HG03439 (cell line): ENCODE data around the gene REEP1.

Experiments used
- ATAC-seq: cut with Tn5 transposase; IDR thresholded peaks from one replicate; pipeline ENCODE4 v1.9.1; 2021; ENCODE audit warnings: mild to moderate bottlenecking, moderate library complexity; ENCODE audit not compliant: unreplicated experiment

Gene REEP1

GRCh38 chr2:86308356-86308755 lies 29.1 kb downstream of the REEP1 start:
- ATAC-seq = no peak

GRCh38 chr2:86307431-86307830 lies 30.0 kb downstream of the REEP1 start:
- ATAC-seq = no peak

DNA sequence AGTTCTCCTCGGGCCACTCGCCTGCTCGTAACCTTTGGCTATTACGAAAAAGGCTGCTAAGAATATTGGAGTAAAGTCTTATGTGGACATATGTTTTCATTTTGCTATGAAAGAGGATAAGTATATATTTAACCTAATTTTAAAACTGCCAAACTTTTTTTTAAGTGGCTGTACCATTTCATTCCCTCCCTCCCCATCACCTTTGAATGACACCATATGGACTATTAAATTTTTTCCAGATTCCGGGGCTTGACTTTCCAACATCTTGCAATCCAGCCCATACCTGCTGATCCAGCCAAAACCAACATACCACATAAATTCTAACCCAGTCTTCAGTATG lies 31.5 kb downstream of the REEP1 start:
- ATAC-seq = no peak

DNA sequence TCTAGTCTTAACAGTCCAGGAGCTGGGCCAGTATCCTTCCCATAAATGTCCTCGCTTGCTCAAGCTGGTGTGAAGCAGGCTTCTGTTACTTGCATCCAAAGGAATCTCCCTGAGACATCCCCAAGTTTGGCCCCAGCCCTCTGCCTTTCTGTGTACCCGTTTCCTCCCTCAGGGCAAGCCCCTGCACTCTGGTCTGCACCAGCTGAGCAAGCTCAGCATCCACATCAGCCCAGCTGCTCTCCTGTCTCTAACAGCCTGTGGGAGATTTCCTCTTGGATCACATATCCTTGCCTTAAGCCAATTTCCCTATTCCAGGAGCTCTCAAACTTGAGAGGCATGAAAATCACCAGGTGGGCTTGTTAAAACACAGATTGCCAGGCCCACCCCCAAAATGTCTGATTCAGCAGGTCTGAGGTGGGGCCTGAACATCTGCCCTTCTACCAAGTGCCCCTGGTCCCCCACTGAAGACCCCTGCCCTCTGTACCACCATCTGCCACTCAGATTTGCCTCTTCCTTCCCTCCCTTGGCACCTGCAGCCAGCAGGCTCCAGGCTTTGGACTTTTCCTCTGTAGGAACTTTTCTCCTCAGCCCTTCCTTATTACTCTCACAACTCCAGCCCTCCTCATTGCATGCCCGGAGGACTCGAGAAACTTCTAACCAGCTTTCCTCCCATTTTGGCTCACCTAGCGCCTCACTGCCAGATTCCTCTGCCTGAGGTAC lies 32.1 kb downstream of the REEP1 start:
- ATAC-seq = no peak

DNA sequence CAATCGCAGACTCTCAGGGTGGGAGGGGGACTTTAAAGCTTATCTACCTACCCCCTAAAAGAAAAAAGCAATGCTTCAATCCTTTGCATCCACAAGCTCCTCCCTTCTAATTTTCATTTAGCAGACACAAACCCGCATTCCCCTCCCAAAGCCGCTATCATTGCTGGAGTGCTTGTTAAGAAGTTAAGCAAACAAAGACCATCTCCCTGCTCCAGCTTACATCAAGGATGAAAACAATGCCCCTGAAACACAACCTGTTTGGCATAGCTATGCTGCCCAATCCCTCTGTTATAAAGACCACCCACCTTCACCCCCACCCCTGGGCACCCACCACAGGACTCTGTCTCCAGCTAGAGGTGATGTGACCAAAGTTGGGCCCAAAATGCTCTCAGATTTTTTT lies 33.0 kb downstream of the REEP1 start:
- ATAC-seq = no peak

- ATAC-seq = no peak
Observed at GRCh38 chr2:86302320-86302719, 35.1 kb downstream of the REEP1 start.

DNA sequence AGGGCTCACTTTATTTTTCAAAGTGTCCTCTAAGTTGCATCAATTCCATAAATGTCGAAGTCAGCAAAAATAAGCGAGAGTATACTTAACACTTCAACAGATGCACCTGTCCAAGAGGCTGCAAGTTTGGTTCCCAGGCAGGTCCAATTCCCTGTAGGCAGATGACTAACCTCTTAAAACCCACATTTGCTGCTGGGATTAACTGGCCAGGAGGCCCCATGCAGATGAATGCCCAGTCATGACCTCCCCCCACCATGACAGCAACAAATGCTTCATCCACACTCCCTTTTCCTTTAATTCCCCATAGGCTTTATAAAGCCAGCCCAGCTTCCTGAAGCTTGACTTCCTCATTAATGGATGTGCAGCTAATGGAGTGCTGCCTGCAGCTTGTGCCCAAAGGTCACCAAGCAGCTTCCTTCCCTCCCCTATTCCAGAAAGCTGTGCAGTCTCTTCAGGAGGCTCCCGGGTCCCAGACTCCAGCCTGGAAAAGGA lies 35.7 kb downstream of the REEP1 start:
- ATAC-seq = no peak

DNA sequence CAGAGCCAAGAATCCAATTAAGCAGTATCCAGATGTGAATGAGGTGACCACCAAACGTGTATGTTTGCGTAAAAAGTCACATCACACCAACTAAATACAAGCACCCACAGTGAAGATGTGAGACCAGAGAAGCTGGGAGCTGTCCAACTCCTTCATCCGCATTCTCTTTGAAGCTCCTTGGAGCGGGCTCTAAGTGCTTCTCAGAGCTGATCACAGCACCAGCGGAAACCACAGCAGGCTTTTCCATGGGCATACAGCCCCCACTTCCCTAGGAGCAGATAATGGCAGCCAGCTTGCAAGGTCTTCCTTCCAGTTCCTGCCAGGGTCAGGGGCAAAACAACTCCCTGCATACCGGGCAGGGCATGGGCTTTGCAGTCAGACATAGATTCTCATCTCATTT lies 36.4 kb downstream of the REEP1 start:
- ATAC-seq = no peak

GRCh38 chr2:86300496-86300895 lies 36.9 kb downstream of the REEP1 start:
- no peak for ATAC-seq

- ATAC-seq = no peak
Observed at GRCh38 chr2:86298411-86299390, 38.7 kb downstream of the REEP1 start.

GRCh38 chr2:86297382-86298147 lies 39.9 kb downstream of the REEP1 start:
- ATAC-seq = no peak

GRCh38 chr2:86296947-86297346 lies 40.5 kb downstream of the REEP1 start:
- no peak for ATAC-seq

GRCh38 chr2:86295066-86295465 lies 42.4 kb downstream of the REEP1 start:
- no peak for ATAC-seq

GRCh38 chr2:86293612-86294011 lies 43.8 kb downstream of the REEP1 start:
- no peak for ATAC-seq

GRCh38 chr2:86292571-86293515 lies 44.6 kb downstream of the REEP1 start:
- no peak for ATAC-seq

DNA sequence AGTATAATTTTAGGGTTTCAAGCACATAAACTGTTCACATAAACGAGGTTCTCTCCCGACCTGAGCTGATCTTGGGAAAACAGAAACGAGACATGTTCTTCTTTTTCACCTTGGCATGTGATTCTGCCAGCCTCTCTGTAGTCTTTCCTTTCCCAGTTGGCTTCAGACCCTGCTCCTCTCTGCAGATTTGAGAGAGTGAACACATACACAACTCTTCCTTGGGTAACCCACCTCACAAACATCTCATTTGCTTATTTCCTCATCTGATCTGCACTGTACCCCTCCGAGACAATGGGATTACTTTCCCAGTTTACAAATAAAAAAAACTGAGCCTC lies 46.1 kb downstream of the REEP1 start:
- ATAC-seq = no peak

- no peak for ATAC-seq
Observed at GRCh38 chr2:86290596-86291327, 46.7 kb downstream of the REEP1 start.

DNA sequence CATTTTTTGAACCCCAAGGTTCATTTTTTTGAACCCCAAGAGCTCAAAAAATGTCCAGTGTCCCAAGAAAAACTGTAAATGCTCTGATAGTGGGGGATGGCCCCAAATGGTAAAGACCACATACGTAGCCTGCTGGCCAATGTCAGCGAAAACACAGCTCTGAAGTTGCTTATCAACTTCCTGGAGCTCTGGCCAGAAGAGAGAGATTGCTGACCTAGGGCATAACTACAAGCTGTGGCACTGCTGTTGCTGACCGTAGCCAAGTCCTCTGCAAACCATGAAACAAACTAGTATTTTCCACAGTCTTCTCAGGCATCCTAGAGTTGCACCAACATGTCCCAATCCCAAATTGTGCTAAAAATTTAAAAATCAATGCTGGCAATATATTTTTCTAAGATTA lies 50.9 kb downstream of the REEP1 start:
- ATAC-seq = no peak

DNA sequence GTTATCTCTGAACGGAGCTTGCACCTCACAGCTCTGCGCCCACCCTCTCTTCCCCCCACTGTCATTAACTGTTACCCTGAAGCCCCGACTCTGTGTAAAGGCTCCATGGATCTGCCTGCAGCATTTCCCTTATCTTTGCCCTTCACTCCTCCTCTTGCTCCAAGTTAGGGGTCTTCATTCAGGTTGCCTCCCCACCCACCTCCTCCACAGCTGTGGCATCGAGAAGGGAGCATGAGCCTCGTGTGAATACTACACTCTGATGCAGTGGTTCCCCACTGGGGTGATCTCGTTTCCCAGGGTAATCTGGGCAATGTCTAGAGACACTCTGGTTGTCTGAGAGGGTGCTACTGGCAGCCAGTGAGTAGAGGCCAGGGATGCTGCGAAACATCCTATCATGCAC lies 51.4 kb downstream of the REEP1 start:
- ATAC-seq = no peak

GRCh38 chr2:86285571-86285970 lies 51.9 kb downstream of the REEP1 start:
- ATAC-seq = no peak
